ENCODE measurements around the gene SPATC1L.

Gene SPATC1L

DNA sequence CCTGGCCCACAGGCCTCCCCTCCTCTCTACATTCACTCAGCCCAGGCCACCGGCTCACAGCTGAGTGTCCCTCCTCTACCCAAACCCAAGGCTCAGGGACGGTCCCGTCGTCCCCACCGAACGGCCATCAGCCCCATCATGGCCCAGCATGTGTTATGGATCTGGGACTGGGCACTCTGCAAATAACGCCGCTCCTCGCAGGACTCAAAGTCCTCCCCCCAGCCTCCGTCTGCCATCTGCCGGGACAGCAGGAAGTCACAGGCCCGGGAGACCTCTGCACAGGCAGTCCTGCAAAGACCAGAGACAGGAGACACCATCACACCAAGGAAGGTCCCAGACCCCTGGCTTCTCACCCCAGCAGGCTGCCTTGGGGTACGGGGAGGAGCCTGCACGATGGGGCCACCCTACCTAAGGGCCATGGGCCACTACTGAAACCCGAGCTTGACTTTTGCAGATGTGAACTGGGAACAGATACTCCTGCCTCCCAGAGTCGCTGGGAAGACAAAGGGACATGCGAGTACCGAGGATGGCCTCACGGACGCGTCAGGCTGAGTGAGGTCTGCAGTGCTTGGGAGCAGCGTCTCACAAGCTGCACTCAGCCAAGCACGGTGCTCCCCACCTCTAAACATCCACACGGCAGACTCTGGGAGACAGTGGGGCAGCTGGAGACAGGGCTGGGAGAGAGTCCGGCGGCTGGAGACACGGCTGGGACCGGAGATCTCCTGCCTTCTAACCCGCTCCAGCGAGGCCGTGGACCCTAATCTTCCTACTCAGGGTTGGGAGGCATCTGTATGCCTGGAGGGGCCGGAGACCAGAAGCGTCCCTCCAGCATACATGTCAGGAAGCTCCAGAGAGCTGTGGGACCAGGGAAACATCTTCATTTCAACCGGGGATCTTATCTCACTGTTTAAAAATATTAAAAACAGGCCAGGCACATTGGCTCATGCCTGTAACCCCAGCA, 10.4 kb upstream of the SPATC1L start:
- TF ChIP-seq, protein P1, sequence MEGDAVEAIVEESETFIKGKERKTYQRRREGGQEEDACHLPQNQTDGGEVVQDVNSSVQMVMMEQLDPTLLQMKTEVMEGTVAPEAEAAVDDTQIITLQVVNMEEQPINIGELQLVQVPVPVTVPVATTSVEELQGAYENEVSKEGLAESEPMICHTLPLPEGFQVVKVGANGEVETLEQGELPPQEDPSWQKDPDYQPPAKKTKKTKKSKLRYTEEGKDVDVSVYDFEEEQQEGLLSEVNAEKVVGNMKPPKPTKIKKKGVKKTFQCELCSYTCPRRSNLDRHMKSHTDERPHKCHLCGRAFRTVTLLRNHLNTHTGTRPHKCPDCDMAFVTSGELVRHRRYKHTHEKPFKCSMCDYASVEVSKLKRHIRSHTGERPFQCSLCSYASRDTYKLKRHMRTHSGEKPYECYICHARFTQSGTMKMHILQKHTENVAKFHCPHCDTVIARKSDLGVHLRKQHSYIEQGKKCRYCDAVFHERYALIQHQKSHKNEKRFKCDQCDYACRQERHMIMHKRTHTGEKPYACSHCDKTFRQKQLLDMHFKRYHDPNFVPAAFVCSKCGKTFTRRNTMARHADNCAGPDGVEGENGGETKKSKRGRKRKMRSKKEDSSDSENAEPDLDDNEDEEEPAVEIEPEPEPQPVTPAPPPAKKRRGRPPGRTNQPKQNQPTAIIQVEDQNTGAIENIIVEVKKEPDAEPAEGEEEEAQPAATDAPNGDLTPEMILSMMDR (IDR thresholded peaks at IDR 0.05; ENCODE audit: insufficient read depth, missing control alignments): no peak
- FAIRE-seq (no peak), DNase-seq (ENCODE audit: insufficient read length, low spot score) (no peak)

DNA sequence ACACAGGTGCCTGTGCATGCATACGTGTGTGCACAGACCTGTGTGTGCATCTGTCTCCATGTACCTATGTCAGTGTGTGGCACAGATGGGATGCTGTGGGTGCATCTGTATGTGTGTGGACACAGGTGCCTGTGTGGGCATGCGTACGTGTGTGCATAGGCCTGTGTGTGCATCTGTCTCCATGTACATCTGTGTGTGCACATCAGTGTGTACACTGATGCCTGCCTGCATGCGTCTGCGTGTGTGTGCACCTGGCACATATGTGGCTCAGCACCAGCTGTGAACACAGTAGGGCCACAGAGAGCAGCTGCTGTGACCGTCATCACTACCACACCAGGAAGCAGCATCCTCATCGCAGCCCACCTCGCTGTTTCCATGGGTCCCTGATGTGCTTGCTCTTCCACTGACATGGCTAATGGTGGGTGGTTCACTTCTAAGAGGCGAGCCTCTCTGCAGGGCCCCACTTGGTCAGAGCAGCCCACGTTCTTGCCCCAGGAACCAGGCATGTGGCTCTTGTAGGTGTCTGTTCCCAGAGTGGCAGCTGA, 9.6 kb upstream of the SPATC1L start:
- FAIRE-seq (no peak), DNase-seq (ENCODE audit: insufficient read length, low spot score) (no peak)
- TF ChIP-seq, protein P1 (IDR thresholded peaks at IDR 0.05; ENCODE audit: insufficient read depth, missing control alignments): no peak

DNA sequence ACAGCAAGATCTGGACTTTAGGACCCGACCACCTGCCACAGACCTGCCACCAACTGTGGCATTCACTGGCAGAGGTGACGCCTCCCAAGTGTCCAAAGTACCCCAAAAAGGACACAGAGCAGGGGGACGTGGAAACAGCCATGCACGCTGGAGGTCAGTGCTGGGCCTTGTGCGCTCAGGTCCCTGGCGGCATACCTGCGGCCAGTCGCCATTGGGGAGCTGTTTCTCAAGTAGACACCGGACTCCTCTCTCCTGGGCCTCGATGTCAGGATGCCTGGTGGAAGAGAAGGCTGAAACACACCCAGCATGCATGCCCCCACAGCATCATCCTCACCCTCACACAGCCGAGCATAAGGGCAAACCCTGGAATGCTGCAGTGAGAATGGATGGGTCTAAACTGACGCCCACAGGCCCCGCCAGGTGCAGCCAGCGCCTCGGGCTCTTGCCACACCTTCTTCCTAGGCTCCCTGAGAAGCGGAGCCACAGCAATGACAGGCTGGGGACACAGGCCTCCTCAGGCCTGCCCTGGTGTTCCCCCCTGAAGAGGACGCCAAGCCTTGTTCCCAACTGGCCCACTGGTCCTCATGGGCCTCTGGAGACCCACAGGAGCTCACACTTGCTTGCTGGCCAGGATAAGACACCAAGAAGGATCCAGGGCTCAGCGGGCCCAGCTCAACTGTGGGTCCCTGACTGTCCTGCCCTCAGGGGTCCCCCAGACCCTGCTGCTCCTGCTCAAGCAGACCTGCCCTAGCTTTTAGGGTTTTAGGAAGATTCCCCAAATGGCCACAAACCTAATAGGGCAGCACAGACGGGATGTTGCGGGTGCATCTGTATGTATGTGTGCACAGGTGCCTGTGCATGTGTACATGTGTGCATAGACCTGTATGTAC, 7.7 kb upstream of the SPATC1L start:
- DNase-seq (ENCODE audit: insufficient read length, low spot score): no peak
- no peak for FAIRE-seq
- TF ChIP-seq, protein P1 (IDR thresholded peaks at IDR 0.05; ENCODE audit: insufficient read depth, missing control alignments): no peak

DNA sequence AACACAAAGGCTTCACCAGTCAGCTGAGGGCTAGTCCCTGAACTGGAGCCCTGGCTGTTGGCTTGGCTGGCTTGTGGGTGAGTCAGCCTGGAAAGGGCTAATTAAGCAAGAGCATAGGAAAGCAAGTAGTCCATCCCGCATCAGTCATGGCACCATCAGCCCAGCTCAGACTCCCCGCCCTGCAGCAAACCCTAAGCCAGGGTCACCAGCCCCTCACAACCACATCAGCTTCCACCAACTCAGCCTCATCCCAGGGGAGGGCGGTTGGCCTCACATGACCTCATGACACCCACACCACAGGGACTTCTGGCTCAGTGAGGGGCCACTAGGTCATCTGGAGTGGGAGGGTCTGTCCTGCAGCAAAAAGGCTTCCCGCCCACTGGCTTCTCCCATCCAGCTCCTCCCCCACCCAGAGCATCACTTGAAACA, 7.0 kb upstream of the SPATC1L start:
- TF ChIP-seq, protein P1 (IDR thresholded peaks at IDR 0.05; ENCODE audit: insufficient read depth, missing control alignments): no peak
- FAIRE-seq (no peak), DNase-seq (ENCODE audit: insufficient read length, low spot score) (no peak)

DNA sequence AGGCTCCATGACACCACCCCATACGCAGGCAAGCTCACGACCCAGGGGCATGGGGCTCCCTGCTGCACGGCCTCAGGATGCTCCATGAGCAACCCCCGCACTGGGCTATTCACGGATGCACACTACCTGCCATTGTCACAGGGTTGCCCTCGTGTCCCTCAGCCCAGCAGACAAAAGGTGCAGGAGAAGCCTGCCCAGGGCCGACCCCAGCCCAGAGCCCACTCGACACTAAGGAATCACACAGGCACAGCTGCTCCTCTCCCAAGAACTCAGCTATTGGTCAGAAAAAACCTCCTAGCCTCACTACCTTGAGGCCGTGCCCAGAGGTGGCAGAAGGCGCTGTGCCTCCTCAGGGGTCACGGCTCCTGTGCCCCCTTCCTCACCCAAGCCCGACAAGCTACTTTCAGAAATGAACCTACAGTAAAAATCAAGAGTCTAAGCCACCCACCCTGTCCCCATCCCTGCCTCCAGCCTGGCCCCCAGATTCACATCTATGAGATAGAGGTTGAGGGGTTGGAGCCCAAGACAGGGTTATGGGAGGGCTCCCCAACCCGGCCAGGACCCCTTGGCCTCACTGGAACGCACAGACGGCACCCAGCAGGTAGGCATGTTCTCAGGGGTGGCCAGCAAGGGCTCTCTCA, 6.4 kb upstream of the SPATC1L start:
- no peak for FAIRE-seq
- no peak for DNase-seq (ENCODE audit: insufficient read length, low spot score)
- TF ChIP-seq, protein P1 (IDR thresholded peaks at IDR 0.05; ENCODE audit: insufficient read depth, missing control alignments): no peak

DNA sequence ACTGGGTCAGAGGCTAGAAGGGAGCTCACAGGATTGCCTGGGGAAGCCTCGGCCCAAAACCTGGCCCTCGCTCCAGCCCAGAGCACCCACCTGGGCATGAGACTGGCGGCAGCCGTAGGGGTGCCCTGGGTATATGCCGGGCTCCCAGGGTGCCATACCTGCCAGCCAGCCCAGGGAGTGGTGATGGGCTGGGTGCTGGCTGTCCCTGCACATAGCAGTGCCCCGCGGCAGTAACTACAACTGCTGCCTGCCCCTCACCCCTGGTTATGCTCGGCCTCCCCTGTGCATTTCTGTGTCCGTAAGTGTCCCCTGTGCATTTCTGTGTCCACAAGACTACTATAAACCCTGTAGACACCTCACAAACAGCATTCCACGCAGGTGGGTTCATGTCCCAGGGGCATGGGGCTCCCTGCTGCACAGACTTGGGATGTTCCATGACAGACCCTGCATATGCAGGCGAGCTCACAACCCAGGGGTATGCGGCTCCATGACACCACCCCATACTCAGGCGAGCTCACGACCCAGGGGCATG, 5.8 kb upstream of the SPATC1L start:
- TF ChIP-seq, protein P1 (IDR thresholded peaks at IDR 0.05; ENCODE audit: insufficient read depth, missing control alignments): no peak
- no peak for DNase-seq (ENCODE audit: insufficient read length, low spot score)
- FAIRE-seq: no peak

All from D721Med (cell line).